Glutamatergic neuron (in vitro differentiated cells): ENCODE data around the gene THSD7B. TPM values are rescaled to one million over a fixed set of nuclear protein-coding genes. Genes with fewer than 3 reads are reported as not detected.

Source experiments
- DNase-seq: peaks from one replicate; pipeline ENCODE4 v3.0.0; 2022
- H3K27ac Mint-ChIP-seq: one replicate; pipeline ENCODE4 v1.8.0; 2020; ENCODE audit warnings: mild to moderate bottlenecking, mixed read lengths, inconsistent platforms; ENCODE audit not compliant: unreplicated experiment
- H3K27me3 Mint-ChIP-seq: one replicate; pipeline ENCODE4 v1.8.0; 2020; ENCODE audit warnings: mild to moderate bottlenecking, moderate library complexity, mixed read lengths, inconsistent platforms; ENCODE audit not compliant: unreplicated experiment
- H3K36me3 Mint-ChIP-seq: one replicate; pipeline ENCODE4 v1.8.0; 2020; ENCODE audit warnings: mild to moderate bottlenecking, mixed read lengths, inconsistent platforms; ENCODE audit not compliant: unreplicated experiment
- H3K4me1 Mint-ChIP-seq: one replicate; pipeline ENCODE4 v1.8.0; 2020; ENCODE audit warnings: mild to moderate bottlenecking, low read depth, mixed read lengths, inconsistent platforms; ENCODE audit not compliant: unreplicated experiment
- H3K4me3 Mint-ChIP-seq: one replicate; pipeline ENCODE4 v1.8.0; 2020; ENCODE audit warnings: mild to moderate bottlenecking, mixed read lengths, inconsistent platforms; ENCODE audit not compliant: unreplicated experiment
- H3K9me3 Mint-ChIP-seq: one replicate; pipeline ENCODE4 v1.8.0; 2020; ENCODE audit warnings: mild to moderate bottlenecking, moderate library complexity, mixed read lengths, inconsistent platforms; ENCODE audit not compliant: unreplicated experiment
- CTCF ChIP-seq: fragments of 200-600 bp; sonication (generic); IDR thresholded peaks from one replicate; pipeline ENCODE4 v1.5.0; 2021; ENCODE audit not compliant: partially characterized antibody, unreplicated experiment
- total RNA-seq: library from RNA; stranded (reverse); fragmentation: NEBNext Ultra II Directional; extraction: Animal tissue kit (Norgen Biotek cat#: 25700); gene quantifications from one replicate; pipeline ENCODE4 v1.2.1, GENCODE V29; 2021; ENCODE audit not compliant: unreplicated experiment

The THSD7B gene
- total RNA-seq, 1 donor from 2014 or later, result 182 TPM

DNA sequence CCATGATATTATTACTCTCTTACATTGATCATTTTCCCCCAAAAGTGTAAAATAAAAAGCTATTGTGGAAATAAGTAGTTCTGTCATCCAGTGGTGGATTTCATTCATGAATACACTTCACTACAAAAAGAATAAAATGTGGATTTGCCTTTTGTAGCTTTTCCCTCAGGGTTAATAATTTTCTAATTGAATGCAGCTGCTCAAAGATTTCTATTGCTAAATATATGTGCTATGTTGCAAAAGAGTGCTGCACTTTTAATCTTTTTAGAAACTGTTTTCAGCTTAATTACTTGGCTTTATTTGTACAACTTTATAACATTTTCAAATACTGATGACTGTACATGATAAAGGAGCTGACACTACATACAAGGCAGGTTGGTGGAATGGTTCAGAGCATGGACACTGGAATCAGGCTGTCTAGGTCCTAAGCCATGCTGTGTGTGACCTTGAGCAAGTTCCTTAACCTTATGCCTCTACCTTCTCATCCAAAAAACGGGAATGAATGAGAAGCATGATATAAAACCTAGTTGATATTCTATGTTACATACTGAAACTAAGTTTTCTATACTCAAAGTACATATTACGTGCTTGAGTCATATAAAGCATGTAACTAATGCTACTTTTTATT is 128.8 kb downstream of the THSD7B start:
- TF ChIP-seq CTCF, result no peak
- no peak for DNase-seq
- Mint-ChIP-seq H3K27me3 (no peaks in the 10 kb centered on the region), H3K36me3 (peaks cover 19% of the 10 kb centered on the region), H3K4me1 (peaks cover 2% of the 10 kb centered on the region), H3K4me3 (no peak overlapping the region), H3K9me3 (peaks cover 2% of the 10 kb centered on the region), H3K27ac (no peak overlapping the region)

GRCh38 chr2:136901732-136902131 is 136.4 kb downstream of the THSD7B start:
- Mint-ChIP-seq H3K27me3 (peaks cover 8% of the 10 kb centered on the region), H3K9me3 (peaks cover 17% of the 10 kb centered on the region), H3K36me3 (peaks cover 16% of the 10 kb centered on the region), H3K4me1 (peaks cover 56% of the 10 kb centered on the region), H3K4me3 (peak overlapping the region; percentile 21), H3K27ac (peak overlapping the region; percentile 92)
- TF ChIP-seq CTCF, result no peak
- DNase-seq, result peak; percentile 21

GRCh38 chr2:136905779-136906178 is 140.4 kb downstream of the THSD7B start:
- Mint-ChIP-seq H3K27ac (no peak overlapping the region), H3K9me3 (peaks cover 15% of the 10 kb centered on the region), H3K27me3 (peaks cover 8% of the 10 kb centered on the region), H3K36me3 (peaks cover 4% of the 10 kb centered on the region), H3K4me3 (no peak overlapping the region), H3K4me1 (peaks cover 52% of the 10 kb centered on the region)
- TF ChIP-seq CTCF, result no peak
- DNase-seq, result no peak

DNA sequence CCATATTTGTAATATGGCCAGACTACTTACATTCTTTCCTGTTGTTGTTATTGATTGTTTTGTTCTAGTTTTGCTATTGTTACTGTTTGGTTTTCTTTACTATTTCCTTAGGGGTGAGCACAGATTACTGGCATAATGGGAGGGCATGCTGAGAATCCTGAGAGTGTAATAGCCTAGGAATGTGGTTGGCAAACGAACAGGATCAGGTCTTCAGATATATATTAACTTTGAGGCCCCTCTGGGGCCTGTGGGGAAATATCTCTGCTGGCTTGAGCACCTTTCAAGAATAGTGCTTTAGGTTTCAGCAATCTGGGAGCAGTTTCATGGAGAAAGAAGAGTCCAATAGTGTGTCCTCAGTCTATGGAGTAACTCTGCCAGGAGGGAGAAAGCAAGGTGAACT is 144.4 kb downstream of the THSD7B start:
- no peaks in the 10 kb centered on the region for H3K27me3 Mint-ChIP-seq
- H3K36me3 Mint-ChIP-seq, result peaks cover 18% of the 10 kb centered on the region
- peaks cover 26% of the 10 kb centered on the region for H3K4me1 Mint-ChIP-seq
- H3K9me3 Mint-ChIP-seq, result peaks cover 7% of the 10 kb centered on the region
- H3K4me3 Mint-ChIP-seq, result no peak overlapping the region
- no peak for DNase-seq
- no peak overlapping the region for H3K27ac Mint-ChIP-seq
- no peak for TF ChIP-seq CTCF

GRCh38 chr2:136916131-136916530 is 150.8 kb downstream of the THSD7B start:
- no peak for DNase-seq
- no peak for TF ChIP-seq CTCF
- Mint-ChIP-seq H3K27ac (peak overlapping the region; percentile 97), H3K9me3 (peaks cover 25% of the 10 kb centered on the region), H3K36me3 (peaks cover 18% of the 10 kb centered on the region), H3K4me3 (peak overlapping the region; percentile 71), H3K27me3 (peaks cover 7% of the 10 kb centered on the region), H3K4me1 (peaks cover 51% of the 10 kb centered on the region)
